A549 (cell line): Measurements from ENCODE around the gene ZNF570. TPM values are rescaled to one million over a fixed set of nuclear protein-coding genes. Genes with fewer than 3 reads are reported as not detected.

Source experiments
- ATAC-seq, 2 experiments: fragments of 200-7000 bp in 1 of 2; fragments of >200 bp in 1 of 2; cut with Nextera tagmentation in 1 of 2; cut with Tn5 transposase in 1 of 2; 3 replicates each; pipeline versions ENCODE4 v1.8.0 to v1.9.1; 2018 to 2020; ENCODE audit warnings: mild to moderate bottlenecking in 1 of 2, moderate library complexity in 1 of 2
- CTCF ChIA-PET: fragments of 300-600 bp; sonication (Branson Sonifier 250); formaldehyde crosslinking; extraction: SDS; loops from one replicate; lab custom pipeline; 2021; ENCODE audit warnings: antibody characterized with exemption, inconsistent platforms; lab: Yijun Ruan, JAX
- POLR2A ChIA-PET: fragments of 350-600 bp; formaldehyde crosslinking; extraction: SDS; loops from one replicate; lab custom pipeline; 2021; ENCODE audit warnings: antibody characterized with exemption, inconsistent platforms; lab: Yijun Ruan, JAX
- DNase-seq, 2 experiments: peaks; one replicate each; pipeline versions ENCODE4 v3.0.0 to v3.0.0-alpha.2; 2011 to 2016; ENCODE audit warnings: low read depth in 1 of 2, low spot score in 1 of 2
- FAIRE-seq: peaks from 2 replicates; lab custom pipeline; 2011; peaks lifted over from hg19 to GRCh38; lab: Jason Lieb, UNC
- H3K27ac ChIP-seq, 2 experiments: fragments of >200 bp; sonication (Bioruptor Twin); formaldehyde crosslinking; 3 replicates each; pipeline ENCODE4 v1.5.1; 2016 to 2017
- H3K4me1 ChIP-seq: fragments of >200 bp; sonication (Bioruptor Twin); formaldehyde crosslinking; 3 replicates; pipeline ENCODE4 v1.6.1; 2016
- H3K4me2 ChIP-seq: fragments of >200 bp; sonication (Bioruptor Twin); formaldehyde crosslinking; 3 replicates; pipeline ENCODE4 v1.6.1; 2016
- H3K4me3 ChIP-seq: fragments of >200 bp; sonication (Bioruptor Twin); formaldehyde crosslinking; 3 replicates; pipeline ENCODE4 v1.5.1; 2016
- H3K9me3 ChIP-seq: fragments of >200 bp; sonication (Bioruptor Twin); formaldehyde crosslinking; 3 replicates; pipeline ENCODE4 v1.6.1; 2016
- BCL3 ChIP-seq: fragments of >200 bp; sonication (Bioruptor Twin); formaldehyde crosslinking; IDR thresholded peaks from 3 replicates; pipeline ENCODE4 v1.6.1; 2016
- CBX8 ChIP-seq: fragments of 200-600 bp; sonication (generic); IDR thresholded peaks from 2 replicates; pipeline ENCODE4 v1.6.1; 2016
- FOSB ChIP-seq: fragments of 250-450 bp; sonication (Bioruptor Pico); IDR thresholded peaks from 2 replicates; pipeline ENCODE4 v1.5.0; 2020; ENCODE audit warnings: mild to moderate bottlenecking, moderate library complexity
- FOSL2 ChIP-seq, 2 experiments: fragments of 450-650 bp in 1 of 2; fragments of >200 bp in 1 of 2; sonication (Bioruptor Twin) in 1 of 2; formaldehyde crosslinking; IDR thresholded peaks; 2 replicates each; pipeline versions ENCODE4 v1.5.0 to v1.6.1; 2016 to 2020; ENCODE audit warnings: mild to moderate bottlenecking in 1 of 2, moderate library complexity in 1 of 2
- HOXB5 ChIP-seq: fragments of 250-450 bp; sonication (Bioruptor Pico); IDR thresholded peaks from 2 replicates; pipeline ENCODE4 v1.5.0; 2020; ENCODE audit warnings: mild to moderate bottlenecking, moderate library complexity
- JUN ChIP-seq, 2 experiments: fragments of >200 bp; sonication (Bioruptor Twin); formaldehyde crosslinking; IDR thresholded peaks; 2 replicates in 1 of 2; 3 replicates in 1 of 2; pipeline ENCODE4 v1.6.1; 2016 to 2017
- KDM1A ChIP-seq: fragments of 200-600 bp; sonication (generic); IDR thresholded peaks from 2 replicates; pipeline ENCODE4 v1.6.1; 2016; ENCODE audit warnings: low read depth, mild to moderate bottlenecking
- NFE2L2 ChIP-seq: fragments of 150-350 bp; conservative IDR thresholded peaks from 2 replicates; pipeline ENCODE4 v1.6.1; 2014; ENCODE audit warnings: low read length
- RAD21 ChIP-seq, 2 experiments: fragments of >200 bp in 1 of 2; sonication (Bioruptor Twin) in 1 of 2; formaldehyde crosslinking in 1 of 2; IDR thresholded peaks in 1 of 2; conservative IDR thresholded peaks in 1 of 2; 2 replicates in 1 of 2; 3 replicates in 1 of 2; pipeline ENCODE4 v1.6.1; 2012 to 2018; ENCODE audit warnings: inconsistent platforms in 1 of 2
- REST ChIP-seq: fragments of 200-600 bp; sonication (generic); IDR thresholded peaks from 2 replicates; pipeline ENCODE4 v1.6.1; 2016; ENCODE audit warnings: antibody characterized with exemption, mild to moderate bottlenecking, moderate library complexity
- RNF2 ChIP-seq: fragments of 200-600 bp; sonication (generic); IDR thresholded peaks from 2 replicates; pipeline ENCODE4 v1.6.1; 2016; ENCODE audit warnings: low read depth, mild to moderate bottlenecking, antibody characterized with exemption, moderate library complexity, borderline replicate concordance
- SMC3 ChIP-seq: fragments of >200 bp; sonication (Bioruptor Twin); formaldehyde crosslinking; IDR thresholded peaks from 3 replicates; pipeline ENCODE4 v1.6.1; 2018; ENCODE audit warnings: inconsistent platforms
- WGBS: methylation state at CpG from one replicate; pipeline ENCODE4 v1.1.6; 2017; ENCODE audit errors: missing lambda C conversion rate; 5-methylcytosine and 5-hydroxymethylcytosine counted together
- polyA plus RNA-seq, 4 experiments: library from polyadenylated mRNA; depleted of rRNA in 3 of 4; stranded (reverse); fragments of >200 nt; fragmentation: RNase III in 1 of 4; extraction: RNeasy Plus Mini Kit Qiagen cat#74134 plus additional on column Dnase treatment in 1 of 4; gene quantifications; 2 replicates in 3 of 4; 3 replicates in 1 of 4; pipeline ENCODE4 v1.2.3, GENCODE V29; 2011 to 2017
- TF ChIP-seq, protein P1 (sequence below): IDR thresholded peaks from 2 replicates; pipeline ENCODE4 v1.6.1; 2012
- TF ChIP-seq, protein P2 (sequence below): fragments of 250-450 bp; sonication (Bioruptor Pico); IDR thresholded peaks from 2 replicates; pipeline ENCODE4 v1.5.0; 2021; ENCODE audit warnings: mild to moderate bottlenecking, moderate library complexity, borderline replicate concordance
- TF ChIP-seq, protein P3 (sequence below): IDR thresholded peaks from 2 replicates; pipeline ENCODE4 v1.6.1; 2012; ENCODE audit warnings: low read depth, borderline replicate concordance

The ZNF570 gene
- polyA plus RNA-seq, 2 of the 4 experiments (the other 2 are of a cell fraction), result 3.7 to 7.9 TPM

- CTCF ChIA-PET, result no interaction called here
- Histone ChIP-seq H3K27ac (no peak overlapping the region), H3K4me3 (no peak overlapping the region), H3K9me3 (peaks cover 87% of the 10 kb centered on the region), H3K4me1 (no peaks in the 10 kb centered on the region), H3K4me2 (no peak overlapping the region)
- POLR2A ChIA-PET, result no interaction called here
- WGBS, result 8% methylated on average over 3 of the region's 3 CpGs
- no peak for TF ChIP-seq HOXB5 (CRISPR knock-in tag)
- no peak for TF ChIP-seq NFE2L2
- no peak for TF ChIP-seq RAD21 (conservative IDR thresholded peaks at IDR 0.05 in 1 of 2, IDR thresholded peaks at IDR 0.05 in 1 of 2)
- no peak for TF ChIP-seq CBX8
- TF ChIP-seq SMC3, result no peak
- FAIRE-seq (peak; percentile 23), DNase-seq (no peak), ATAC-seq (no peak)
Observed at GRCh38 chr19:37511186-37511585, 42.0 kb downstream of the ZNF570 start.

- FAIRE-seq, result no peak
- ATAC-seq, result no peak
- Histone ChIP-seq H3K4me3 (no peak overlapping the region), H3K9me3 (peaks cover 87% of the 10 kb centered on the region), H3K4me2 (no peak overlapping the region), H3K27ac (no peak overlapping the region), H3K4me1 (no peaks in the 10 kb centered on the region)
- TF ChIP-seq, protein P1, sequence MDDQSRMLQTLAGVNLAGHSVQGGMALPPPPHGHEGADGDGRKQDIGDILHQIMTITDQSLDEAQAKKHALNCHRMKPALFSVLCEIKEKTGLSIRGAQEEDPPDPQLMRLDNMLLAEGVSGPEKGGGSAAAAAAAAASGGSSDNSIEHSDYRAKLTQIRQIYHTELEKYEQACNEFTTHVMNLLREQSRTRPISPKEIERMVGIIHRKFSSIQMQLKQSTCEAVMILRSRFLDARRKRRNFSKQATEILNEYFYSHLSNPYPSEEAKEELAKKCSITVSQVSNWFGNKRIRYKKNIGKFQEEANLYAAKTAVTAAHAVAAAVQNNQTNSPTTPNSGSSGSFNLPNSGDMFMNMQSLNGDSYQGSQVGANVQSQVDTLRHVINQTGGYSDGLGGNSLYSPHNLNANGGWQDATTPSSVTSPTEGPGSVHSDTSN, result no peak
- TF ChIP-seq FOSL2 (IDR thresholded peaks at IDR 0.05) (no peak), FOSL2 (CRISPR knock-in tag; IDR thresholded peaks at IDR 0.05) (no peak)
- ChIA-PET POLR2A (no interaction called here), CTCF (no interaction called here)
- WGBS, result 4% methylated on average over 3 of the region's 3 CpGs
- no peak for DNase-seq
Observed at GRCh38 chr19:37511821-37512220, 42.7 kb downstream of the ZNF570 start.

- TF ChIP-seq JUN (IDR thresholded peaks at IDR 0.05) (no peak), RNF2 (no peak), REST (no peak), FOSB (CRISPR knock-in tag) (no peak), KDM1A (no peak), NFE2L2 (no peak), BCL3 (no peak)
- TF ChIP-seq, protein P2, sequence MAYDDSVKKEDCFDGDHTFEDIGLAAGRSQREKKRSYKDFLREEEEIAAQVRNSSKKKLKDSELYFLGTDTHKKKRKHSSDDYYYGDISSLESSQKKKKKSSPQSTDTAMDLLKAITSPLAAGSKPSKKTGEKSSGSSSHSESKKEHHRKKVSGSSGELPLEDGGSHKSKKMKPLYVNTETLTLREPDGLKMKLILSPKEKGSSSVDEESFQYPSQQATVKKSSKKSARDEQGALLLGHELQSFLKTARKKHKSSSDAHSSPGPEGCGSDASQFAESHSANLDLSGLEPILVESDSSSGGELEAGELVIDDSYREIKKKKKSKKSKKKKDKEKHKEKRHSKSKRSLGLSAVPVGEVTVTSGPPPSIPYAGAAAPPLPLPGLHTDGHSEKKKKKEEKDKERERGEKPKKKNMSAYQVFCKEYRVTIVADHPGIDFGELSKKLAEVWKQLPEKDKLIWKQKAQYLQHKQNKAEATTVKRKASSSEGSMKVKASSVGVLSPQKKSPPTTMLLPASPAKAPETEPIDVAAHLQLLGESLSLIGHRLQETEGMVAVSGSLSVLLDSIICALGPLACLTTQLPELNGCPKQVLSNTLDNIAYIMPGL (CRISPR knock-in tag), result no peak
- TF ChIP-seq, protein P1, result no peak
- TF ChIP-seq, protein P3, sequence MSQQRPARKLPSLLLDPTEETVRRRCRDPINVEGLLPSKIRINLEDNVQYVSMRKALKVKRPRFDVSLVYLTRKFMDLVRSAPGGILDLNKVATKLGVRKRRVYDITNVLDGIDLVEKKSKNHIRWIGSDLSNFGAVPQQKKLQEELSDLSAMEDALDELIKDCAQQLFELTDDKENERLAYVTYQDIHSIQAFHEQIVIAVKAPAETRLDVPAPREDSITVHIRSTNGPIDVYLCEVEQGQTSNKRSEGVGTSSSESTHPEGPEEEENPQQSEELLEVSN, result no peak
- TF ChIP-seq, all 56 proteins: peak for 0
- CTCF ChIA-PET, result no interaction called here
- DNase-seq (no peak), ATAC-seq (no peak), FAIRE-seq (peak; percentile 99)
- peaks cover 84% of the 10 kb centered on the region for H3K9me3 ChIP-seq
- no peak overlapping the region for H3K4me3 ChIP-seq
- H3K4me1 ChIP-seq, result no peaks in the 10 kb centered on the region
- WGBS, result 31% methylated on average over 2 of the region's 2 CpGs
- no peak overlapping the region for H3K4me2 ChIP-seq
- H3K27ac ChIP-seq, result no peak overlapping the region
- POLR2A ChIA-PET, result no interaction called here
Observed at GRCh38 chr19:37513397-37513796, 44.2 kb downstream of the ZNF570 start.
